KMS-11 (cell line): ENCODE results near the gene RXRA.

ENCODE experiments used
- H2AFZ ChIP-seq: fragments of 200-600 bp; sonication (generic); 2 replicates; pipeline ENCODE4 v1.6.1; 2016; ENCODE audit warnings: antibody characterized with exemption, mixed run types, low read depth
- H3K27ac ChIP-seq: fragments of 200-600 bp; sonication (generic); 2 replicates; pipeline ENCODE4 v1.6.1; 2016; ENCODE audit warnings: mild to moderate bottlenecking, mixed run types
- H3K27me3 ChIP-seq: fragments of 200-600 bp; sonication (generic); 2 replicates; pipeline ENCODE4 v1.6.1; 2017; ENCODE audit warnings: mild to moderate bottlenecking, low read depth, mixed run types, moderate library complexity; ENCODE audit not compliant: insufficient read depth
- H3K36me3 ChIP-seq: fragments of 200-600 bp; sonication (generic); 2 replicates; pipeline ENCODE4 v1.6.1; 2017; ENCODE audit warnings: mild to moderate bottlenecking, mixed run types; ENCODE audit not compliant: insufficient read depth
- H3K4me1 ChIP-seq: fragments of 200-600 bp; sonication (generic); 2 replicates; pipeline ENCODE4 v1.6.1; 2016; ENCODE audit warnings: mild to moderate bottlenecking, low read depth, mixed run types; ENCODE audit not compliant: poor library complexity, severe bottlenecking
- H3K4me2 ChIP-seq: fragments of 200-600 bp; sonication (generic); 2 replicates; pipeline ENCODE4 v1.7.0; 2016; ENCODE audit warnings: mild to moderate bottlenecking, mixed run types
- H3K4me3 ChIP-seq: fragments of 200-600 bp; sonication (generic); IDR thresholded peaks from 2 replicates; pipeline ENCODE4 v1.6.1; 2017; ENCODE audit warnings: low read depth, low read length, mixed read lengths; ENCODE audit not compliant: insufficient read depth
- H3K79me2 ChIP-seq: fragments of 200-600 bp; sonication (generic); 2 replicates; pipeline ENCODE4 v1.6.1; 2016; ENCODE audit warnings: low read depth, mixed run types; ENCODE audit not compliant: insufficient read depth
- H3K9ac ChIP-seq: fragments of 200-600 bp; sonication (generic); 2 replicates; pipeline ENCODE4 v1.6.1; 2016; ENCODE audit warnings: mild to moderate bottlenecking, mixed run types
- H4K20me1 ChIP-seq: fragments of 200-600 bp; sonication (generic); 2 replicates; pipeline ENCODE4 v1.6.1; 2016; ENCODE audit warnings: mild to moderate bottlenecking, mixed run types; ENCODE audit not compliant: insufficient read depth
- CTCF ChIP-seq: fragments of 200-600 bp; sonication (generic); conservative IDR thresholded peaks from 2 replicates; pipeline ENCODE4 v1.6.1; 2017; ENCODE audit warnings: low read depth, mild to moderate bottlenecking, antibody characterized with exemption, low read length, moderate library complexity, mixed read lengths

The RXRA gene

GRCh38 chr9:134413112-134413715 lies 87.0 kb downstream of the RXRA start:
- no peak for TF ChIP-seq CTCF
- Histone ChIP-seq H2AFZ (no peak overlapping the region), H4K20me1 (no peaks in the 10 kb centered on the region), H3K27me3 (no peaks in the 10 kb centered on the region), H3K4me2 (no peak overlapping the region), H3K36me3 (no peaks in the 10 kb centered on the region), H3K27ac (no peak overlapping the region), H3K9ac (no peak overlapping the region), H3K4me1 (peaks cover under 1% of the 10 kb centered on the region), H3K79me2 (no peaks in the 10 kb centered on the region), H3K4me3 (no peak overlapping the region)

DNA sequence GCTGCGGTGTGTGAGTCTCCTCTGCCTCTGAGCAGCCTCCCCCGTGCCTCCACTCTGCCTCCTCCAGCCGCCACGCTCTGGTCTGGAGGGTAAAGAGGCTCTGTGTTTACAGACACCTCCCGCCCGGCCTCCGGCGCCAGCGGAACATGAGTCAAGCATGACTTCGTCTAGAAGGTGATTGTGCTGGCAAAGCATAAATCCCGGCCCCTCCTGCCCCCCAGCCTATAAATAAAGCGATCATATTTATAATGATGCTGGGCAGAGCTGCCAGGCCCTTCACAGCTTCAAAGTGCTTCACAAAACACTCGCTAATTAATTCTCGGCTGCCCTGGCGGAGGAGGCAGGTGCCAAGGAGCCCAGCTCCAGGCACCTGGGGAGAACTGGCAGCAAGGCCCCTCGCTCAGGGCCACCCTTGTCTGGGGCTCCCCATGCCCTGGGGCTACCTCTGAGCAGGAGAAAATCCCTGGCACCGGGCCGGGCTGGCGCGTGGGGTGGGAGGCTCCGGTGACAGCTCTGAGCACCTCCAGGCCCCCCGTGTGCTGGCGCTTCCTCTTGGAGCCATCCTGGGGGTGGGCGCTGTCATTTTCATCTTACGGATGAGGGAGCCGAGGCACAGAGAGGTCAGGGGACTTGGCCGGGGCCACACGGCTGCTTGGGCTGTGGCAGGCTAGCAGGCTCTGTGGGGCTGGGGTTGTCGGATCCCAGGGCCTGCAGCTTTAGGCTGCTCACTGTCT lies 87.8 kb downstream of the RXRA start:
- H3K27me3 ChIP-seq: no peaks in the 10 kb centered on the region
- H3K4me3 ChIP-seq: no peak overlapping the region
- H3K4me2 ChIP-seq: no peak overlapping the region
- H3K9ac ChIP-seq: no peak overlapping the region
- no peak overlapping the region for H3K27ac ChIP-seq
- no peaks in the 10 kb centered on the region for H3K36me3 ChIP-seq
- no peaks in the 10 kb centered on the region for H4K20me1 ChIP-seq
- no peak overlapping the region for H2AFZ ChIP-seq
- TF ChIP-seq CTCF: no peak
- no peaks in the 10 kb centered on the region for H3K79me2 ChIP-seq
- H3K4me1 ChIP-seq: no peaks in the 10 kb centered on the region

DNA sequence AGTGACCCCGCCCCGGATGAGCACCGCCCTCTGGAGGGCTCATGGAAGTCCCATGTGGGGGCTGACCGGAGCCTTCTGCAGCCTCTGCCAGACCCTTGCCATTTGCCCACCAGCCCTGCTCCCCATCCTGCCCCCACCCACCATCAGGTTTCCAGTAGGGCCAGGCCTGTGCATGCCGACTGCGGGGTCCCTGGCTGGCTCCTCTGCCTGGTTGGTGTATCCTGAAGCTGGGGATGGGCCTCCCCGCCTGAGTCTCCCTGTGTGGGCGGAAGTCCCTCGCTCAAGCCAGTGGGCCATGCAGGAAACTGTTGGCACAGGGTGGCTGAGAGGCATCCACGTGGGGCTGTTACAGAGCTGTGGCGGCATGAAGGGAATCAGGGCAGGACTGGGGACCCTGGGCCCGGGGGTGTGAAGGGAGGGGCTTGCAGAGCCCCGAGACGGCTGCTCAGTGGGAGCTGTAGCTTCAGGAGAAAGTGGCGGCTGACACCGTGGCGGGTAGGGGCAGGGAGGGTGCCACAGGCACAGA lies 88.7 kb downstream of the RXRA start:
- H2AFZ ChIP-seq: no peak overlapping the region
- H3K4me1 ChIP-seq: no peaks in the 10 kb centered on the region
- H3K4me2 ChIP-seq: no peak overlapping the region
- H4K20me1 ChIP-seq: no peaks in the 10 kb centered on the region
- no peaks in the 10 kb centered on the region for H3K79me2 ChIP-seq
- no peak overlapping the region for H3K27ac ChIP-seq
- no peaks in the 10 kb centered on the region for H3K36me3 ChIP-seq
- no peak overlapping the region for H3K4me3 ChIP-seq
- no peak for TF ChIP-seq CTCF
- H3K27me3 ChIP-seq: no peaks in the 10 kb centered on the region
- H3K9ac ChIP-seq: no peak overlapping the region

DNA sequence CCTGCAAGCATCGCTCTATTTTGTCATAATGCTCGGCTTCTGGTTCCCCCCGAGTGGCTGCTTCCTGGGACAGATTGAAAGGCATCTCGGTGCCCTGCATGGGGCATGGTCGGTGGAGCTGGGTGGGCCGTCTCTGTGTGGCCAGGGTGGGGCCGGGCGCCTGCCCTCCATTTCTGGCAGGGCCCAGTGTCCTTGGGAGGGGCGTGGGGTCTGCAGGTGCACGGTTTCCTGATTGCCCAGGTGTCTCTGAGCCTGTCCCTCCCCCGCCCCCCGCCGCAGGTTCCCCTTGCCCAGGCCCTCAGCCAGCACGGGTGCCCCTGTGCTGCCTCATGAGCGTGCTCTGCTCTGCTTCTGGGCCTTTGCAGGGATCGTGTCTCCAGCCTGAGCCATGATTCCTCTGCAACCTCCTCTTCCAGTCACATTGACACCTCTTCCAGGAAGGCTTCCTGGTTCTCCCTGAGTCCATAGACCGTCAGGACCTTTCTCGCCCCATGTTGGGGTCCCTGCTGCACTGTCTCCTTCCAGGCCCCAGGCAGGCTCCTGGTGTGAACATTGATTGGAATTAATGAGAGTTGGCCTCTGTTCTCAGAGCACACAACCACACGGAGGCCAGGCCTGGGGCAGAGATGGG lies 90.2 kb downstream of the RXRA start:
- Histone ChIP-seq H3K27me3 (no peaks in the 10 kb centered on the region), H3K79me2 (no peaks in the 10 kb centered on the region), H3K4me1 (no peaks in the 10 kb centered on the region), H4K20me1 (no peaks in the 10 kb centered on the region), H2AFZ (no peak overlapping the region), H3K4me3 (no peak overlapping the region), H3K4me2 (no peak overlapping the region), H3K9ac (no peak overlapping the region), H3K36me3 (no peaks in the 10 kb centered on the region), H3K27ac (no peak overlapping the region)
- no peak for TF ChIP-seq CTCF
